Activated CD8-positive, alpha-beta memory T cell treated with anti-CD3 and anti-CD28 coated beads for 48 hours (primary cell): Measurements from ENCODE around the gene MTM1.
A peak's percentile ranks its signal among the peaks of the same experiment; 100 is the strongest.

Experiments
- DNase-seq, 3 experiments: peaks; one replicate each; pipeline ENCODE4 v3.0.0-alpha.2; 2020; ENCODE audit warnings: low read depth in 2 of 3, low spot score in 2 of 3

MTM1 gene

GRCh38 chrX:150548251-150548650, 20.2 kb upstream of the MTM1 start:
- DNase-seq = no peak

- DNase-seq = no peak
Observed at GRCh38 chrX:150548684-150549083, 19.7 kb upstream of the MTM1 start.

GRCh38 chrX:150551963-150552362, 16.5 kb upstream of the MTM1 start:
- DNase-seq = no peak

- DNase-seq = no peak
Observed at GRCh38 chrX:150558424-150558823, 10.0 kb upstream of the MTM1 start.

GRCh38 chrX:150564838-150565237, 3.6 kb upstream of the MTM1 start:
- DNase-seq = no peak

GRCh38 chrX:150565551-150565950, 2.9 kb upstream of the MTM1 start:
- DNase-seq = no peak

GRCh38 chrX:150566734-150567182, 1.7 kb upstream of the MTM1 start:
- no peak for DNase-seq

GRCh38 chrX:150567645-150568319, 639 bp upstream of the MTM1 start:
- no peak for DNase-seq

- no peak for DNase-seq
Observed at GRCh38 chrX:150569155-150569477, 695 bp downstream of the MTM1 start.

- DNase-seq = no peak
Observed at GRCh38 chrX:150570512-150570911, 2.1 kb downstream of the MTM1 start.

- no peak for DNase-seq
Observed at GRCh38 chrX:150572206-150572605, 3.8 kb downstream of the MTM1 start.

- DNase-seq = no peak
Observed at GRCh38 chrX:150573106-150573505, 4.7 kb downstream of the MTM1 start.

GRCh38 chrX:150573702-150574101, 5.3 kb downstream of the MTM1 start:
- peak in 1 of 3 experiments; percentile 6 for DNase-seq

- no peak for DNase-seq
Observed at GRCh38 chrX:150574559-150575418, 6.4 kb downstream of the MTM1 start.

GRCh38 chrX:150575419-150575814, 7.0 kb downstream of the MTM1 start:
- peak in 1 of 3 experiments; percentile 18 for DNase-seq

GRCh38 chrX:150577174-150577573, 8.8 kb downstream of the MTM1 start:
- DNase-seq = no peak

GRCh38 chrX:150581093-150581775, 12.8 kb downstream of the MTM1 start:
- no peak for DNase-seq

- DNase-seq = no peak
Observed at GRCh38 chrX:150582338-150582948, 14.0 kb downstream of the MTM1 start.

GRCh38 chrX:150587585-150588503, 19.4 kb downstream of the MTM1 start:
- DNase-seq = no peak

- DNase-seq = no peak
Observed at GRCh38 chrX:150594584-150594983, 26.2 kb downstream of the MTM1 start.
